ENCODE data around the gene NRP2.
A peak's percentile ranks its signal among the peaks of the same experiment; 100 is the strongest.

Gene NRP2

DNA sequence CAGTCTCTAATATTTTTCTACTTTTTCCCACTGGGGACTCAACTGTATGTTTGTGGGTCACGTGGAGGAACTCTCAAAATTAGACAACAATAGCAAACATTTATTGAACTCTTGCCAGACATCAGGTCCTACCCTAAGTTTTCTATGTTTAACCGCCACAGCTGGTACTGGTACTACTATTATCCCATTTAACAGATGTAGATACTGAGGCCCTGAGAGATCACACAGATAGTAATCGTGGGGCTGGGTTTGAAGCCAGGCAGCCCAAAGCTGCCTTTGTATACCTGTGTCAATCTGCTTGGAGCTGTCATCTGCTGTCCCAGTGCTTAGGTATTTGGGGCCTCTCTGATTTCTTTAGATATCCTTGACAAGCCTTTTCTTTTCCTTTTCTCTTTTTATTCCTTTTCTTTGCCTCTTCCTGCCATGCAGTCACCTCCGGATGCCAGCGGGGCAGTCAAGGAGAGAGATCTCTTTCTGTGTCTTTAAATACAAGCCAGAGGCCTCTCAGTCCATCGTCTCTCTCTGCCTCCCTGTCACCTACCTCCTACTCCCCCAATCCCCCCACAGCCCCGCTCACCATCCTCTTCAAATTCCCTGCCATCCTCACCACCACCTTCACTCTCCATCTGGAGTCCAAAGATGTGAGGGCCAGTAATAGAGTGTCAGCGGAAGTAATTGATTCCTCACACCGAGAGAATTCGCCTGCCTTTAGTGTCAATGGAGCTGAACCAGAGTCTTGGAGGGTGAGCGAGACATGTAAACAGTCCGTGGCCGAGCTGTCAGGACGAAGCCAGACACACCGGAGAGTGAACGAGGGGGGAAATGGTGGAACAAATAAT, 23.4 kb downstream of the NRP2 start:
- no peak for DNase-seq

DNA sequence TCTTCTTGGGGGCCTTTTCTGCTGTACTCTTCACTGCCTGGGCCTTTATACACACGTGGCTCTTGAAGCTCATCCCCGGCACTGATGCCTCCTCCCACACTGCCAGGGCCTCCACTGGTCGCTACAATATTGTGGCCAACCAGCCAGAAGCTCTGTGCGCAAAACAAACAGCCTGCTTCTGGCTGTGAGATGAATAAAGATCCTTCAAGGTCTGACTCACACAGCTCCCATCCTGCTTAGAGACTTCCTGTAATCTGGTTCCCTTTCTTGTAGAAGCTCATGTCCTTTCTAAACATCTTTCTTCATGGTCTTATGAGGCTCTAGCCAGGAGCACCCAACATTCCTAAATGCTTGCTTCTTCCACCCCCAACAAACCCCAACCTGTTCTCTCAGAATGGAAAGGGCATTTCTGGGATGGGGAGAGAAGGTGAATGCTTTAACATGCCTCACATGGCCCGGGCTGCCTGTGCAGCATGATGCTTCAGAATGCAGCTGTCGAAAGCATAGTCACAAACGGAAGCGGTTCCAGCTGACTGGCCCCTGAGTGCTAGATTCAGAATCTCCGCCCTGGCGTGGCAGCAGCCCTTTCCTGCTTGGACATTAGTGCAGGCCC, 24.6 kb downstream of the NRP2 start:
- peak in 16 of 56 donors; percentile 14 to 65 (median 26) for DNase-seq

DNA sequence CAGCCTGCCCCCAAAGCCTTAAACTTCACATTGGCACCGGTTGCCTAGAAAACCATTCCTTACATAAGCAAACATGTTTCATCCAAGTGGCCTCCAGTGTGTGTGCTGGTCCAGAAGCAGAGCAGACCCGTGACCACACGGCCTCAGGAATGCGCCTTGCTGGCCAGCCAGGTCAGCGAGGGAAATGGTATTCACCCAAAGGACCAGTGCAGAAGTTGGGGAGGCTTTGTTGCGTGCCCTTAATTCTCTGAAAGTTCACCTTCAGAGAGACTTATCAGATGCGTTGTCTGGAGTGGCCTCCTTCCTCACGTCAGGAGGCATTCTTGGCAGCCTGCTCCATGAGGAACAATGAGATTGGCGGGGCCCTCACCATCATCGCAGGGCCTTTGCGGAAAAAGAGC, 25.9 kb downstream of the NRP2 start:
- no peak for DNase-seq

DNA sequence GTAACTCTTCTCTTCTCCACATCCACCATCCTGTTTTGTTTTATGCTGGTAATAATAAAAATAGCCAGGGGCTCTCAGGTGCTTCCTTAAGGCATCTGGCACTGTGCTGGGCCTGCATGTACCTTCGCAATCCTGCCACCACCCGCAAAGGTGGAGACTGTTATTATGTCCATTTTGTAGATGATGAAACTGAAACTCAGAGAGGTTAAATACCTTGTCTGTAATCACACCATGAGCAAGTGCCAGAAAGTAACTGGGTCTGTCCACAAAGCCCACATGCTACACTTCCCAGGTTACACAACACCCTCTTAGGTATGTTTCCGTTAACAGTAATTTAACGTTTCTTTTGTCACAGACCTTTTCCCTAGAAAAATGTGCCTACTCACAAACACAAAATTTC, 27.0 kb downstream of the NRP2 start:
- no peak for DNase-seq

DNA sequence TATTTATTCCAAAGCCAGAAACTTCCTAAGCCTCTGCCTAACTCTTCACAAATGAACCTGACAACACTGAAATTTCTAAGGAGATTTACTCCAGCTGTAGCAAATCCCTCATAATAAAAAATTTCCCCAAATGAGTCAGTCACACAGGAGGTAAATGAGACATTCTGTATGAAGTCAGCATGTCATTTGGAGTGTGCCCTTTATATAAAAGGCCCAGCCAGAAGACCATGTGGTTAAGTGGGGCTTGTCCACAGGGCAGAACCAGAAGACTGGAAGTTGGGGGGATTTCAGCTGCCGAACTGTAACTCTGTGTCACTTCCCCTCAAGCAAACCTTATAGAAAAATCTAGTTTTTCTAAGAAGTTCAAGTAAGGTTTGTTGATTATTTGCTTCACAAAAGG, 30.2 kb downstream of the NRP2 start:
- no peak for DNase-seq

DNA sequence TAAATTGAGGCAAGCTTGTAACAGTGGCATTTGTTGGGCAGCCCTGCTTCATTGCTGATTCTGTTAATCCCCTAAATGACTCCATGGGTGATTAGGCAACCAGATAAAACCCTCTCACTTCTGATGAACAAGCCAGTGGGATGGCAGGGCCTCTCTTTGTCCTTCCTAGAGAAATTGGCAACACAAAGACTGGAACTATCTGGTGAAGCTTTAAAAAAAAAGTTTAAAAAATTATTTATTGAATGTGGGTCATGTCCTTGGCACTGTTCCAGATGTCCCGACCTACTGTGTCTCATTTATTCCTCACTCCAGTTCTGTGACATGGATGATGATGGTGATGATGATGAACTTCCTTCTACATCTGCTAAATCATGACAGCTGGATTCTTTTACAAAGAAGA, 30.8 kb downstream of the NRP2 start:
- no peak for DNase-seq

DNA sequence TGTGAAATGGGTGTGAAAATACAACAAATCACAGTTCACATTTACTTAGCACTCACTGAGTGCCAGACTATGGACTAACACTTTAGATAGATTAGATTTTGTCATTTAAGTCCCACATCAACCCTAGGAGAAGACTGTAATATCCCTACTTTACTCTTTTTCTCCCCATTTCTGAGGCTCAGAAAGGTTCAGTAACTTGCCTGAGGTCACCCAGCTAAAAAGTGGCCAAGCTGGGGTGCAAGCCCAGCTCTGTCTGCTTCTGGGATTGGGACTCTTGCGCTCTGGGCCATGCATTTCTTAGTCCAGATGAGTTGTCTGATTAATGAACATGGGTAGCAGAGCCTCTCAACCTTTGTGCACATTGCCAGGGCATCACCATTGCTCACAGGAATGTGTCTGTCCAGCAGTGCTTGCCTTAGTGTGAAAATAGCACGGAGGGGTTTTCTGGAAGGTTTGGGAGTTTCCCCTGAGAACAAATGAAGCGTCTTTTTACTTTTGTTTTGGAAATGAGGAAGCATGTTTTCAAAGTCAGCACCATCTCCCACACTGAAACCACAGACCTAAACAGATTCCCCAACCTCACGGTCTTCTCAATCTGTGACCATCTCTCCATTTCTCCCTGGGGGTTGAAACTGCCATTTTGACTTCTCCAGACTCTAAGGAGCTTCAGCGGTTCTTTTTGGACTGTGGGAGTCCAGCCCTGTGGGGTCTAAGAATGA, 31.9 kb downstream of the NRP2 start:
- DNase-seq = no peak

DNA sequence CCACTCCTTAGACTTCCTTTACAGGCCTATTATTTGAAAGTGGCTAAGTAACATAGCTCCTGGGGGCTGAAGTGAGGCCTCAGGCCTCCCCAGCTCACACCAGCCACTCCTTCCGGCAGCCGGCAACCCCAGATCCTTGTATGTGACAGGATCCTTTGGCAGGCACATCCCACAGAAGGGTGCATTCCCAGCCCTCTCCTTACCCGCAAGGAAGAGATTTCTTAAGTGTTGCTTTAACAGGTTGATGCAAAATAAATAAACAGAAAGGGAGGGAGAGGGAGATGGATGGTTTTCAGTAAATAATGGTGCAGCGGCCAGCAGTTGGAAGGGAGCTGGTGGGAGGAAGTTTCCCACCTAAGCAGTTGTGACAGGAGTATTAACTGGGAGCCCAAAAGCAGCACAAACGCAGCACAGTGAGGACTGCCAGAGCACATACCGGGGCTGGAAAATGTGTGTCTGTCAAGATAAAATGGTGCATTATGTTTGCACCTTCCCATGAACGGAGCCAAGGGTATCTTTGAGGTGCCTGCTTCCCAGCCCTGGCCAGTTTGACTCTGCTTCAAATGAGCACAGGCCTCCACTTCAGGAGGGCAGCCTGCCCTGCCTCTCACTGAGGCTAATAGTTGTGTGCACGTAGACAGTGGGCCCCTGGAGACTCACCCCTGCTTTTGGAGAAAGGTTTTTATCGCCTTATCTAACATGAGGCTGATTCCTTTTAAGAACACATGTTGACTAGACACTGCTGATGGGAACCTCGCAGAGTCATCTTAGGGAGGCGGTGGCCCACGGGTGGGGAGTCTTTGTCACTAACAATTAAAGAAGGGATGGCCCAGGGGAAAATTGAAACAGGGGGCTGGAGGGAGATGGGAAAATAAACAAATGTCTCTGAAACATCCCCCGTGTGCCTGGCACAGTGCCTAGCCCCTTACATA, 32.8 kb downstream of the NRP2 start:
- DNase-seq = no peak

DNA sequence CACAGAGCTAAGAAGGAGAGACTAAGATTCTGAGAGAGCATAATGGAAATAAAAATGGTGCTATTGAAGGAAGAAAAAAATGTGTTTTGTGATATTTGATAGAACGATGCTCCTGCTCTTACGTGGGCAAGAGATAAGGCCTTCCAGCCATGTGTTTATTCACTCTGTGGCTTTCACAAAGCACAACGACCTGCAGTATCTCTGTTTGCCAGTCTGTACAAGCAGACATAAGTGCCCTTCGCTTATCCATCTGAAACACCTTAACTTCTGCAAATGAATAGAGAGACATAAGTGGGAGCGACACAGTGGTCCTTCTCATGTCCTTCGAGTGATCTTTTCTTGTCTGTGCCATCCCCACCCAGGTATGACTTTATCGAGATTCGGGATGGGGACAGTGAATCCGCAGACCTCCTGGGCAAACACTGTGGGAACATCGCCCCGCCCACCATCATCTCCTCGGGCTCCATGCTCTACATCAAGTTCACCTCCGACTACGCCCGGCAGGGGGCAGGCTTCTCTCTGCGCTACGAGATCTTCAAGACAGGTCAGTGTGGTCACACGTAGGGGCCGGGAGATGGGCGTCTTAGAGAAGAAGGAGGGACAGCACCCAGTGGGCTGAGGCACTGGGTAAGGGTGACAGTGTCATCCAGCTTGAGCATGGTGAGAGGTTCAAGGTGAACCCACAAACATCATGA, 33.7 kb downstream of the NRP2 start:
- no peak for DNase-seq

DNA sequence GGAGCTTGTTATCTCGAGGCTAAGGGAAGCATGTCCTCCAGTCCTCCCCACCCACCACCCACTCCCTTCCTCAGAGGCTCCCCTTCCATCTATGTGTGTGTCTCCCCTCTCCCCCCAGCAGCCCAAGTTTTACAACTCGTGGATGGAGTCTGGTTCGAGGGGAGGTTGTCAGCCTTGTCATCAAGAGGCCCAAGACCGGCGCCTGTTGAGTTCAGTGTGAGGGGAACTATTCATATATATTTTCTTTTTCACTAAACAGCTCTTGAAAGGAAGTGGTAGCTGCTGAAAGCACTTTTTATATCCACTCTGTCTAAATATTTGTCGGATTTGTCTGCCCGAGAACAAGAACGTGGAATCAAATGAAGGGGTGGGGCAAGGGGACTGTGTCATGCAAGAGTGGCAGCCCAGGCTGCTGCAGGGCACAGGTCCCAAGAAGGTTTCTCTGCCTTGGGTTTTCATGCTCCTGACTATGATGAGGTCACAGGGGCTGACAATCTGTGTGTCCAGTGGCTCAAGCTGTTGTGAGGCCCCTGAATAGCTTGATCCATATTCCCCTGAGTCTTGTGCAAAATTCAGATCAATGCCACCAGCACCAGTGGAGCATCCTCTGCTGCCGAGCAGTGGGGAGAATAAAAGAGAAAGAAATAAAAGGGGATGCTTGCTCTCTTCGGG, 35.0 kb downstream of the NRP2 start:
- no peak for DNase-seq

DNA sequence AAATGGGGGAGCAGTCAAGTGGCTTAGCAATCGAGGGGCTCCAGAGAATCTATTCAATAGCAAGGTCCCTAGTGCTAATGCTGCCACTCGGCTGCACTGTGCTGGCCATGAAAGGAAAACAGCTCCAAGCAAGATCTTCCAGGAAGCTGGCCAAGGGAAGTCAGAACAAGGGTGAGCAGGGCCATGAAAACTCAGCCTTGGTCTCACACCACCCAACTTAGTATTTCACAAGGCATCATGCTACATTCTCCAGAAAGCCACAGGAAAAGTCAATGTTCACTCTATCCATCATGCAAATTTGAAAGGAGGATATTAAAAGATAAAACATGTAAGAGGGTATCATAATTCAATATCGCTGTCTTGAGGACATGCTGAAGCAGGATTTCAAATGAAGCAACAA, 35.7 kb downstream of the NRP2 start:
- DNase-seq = no peak

DNA sequence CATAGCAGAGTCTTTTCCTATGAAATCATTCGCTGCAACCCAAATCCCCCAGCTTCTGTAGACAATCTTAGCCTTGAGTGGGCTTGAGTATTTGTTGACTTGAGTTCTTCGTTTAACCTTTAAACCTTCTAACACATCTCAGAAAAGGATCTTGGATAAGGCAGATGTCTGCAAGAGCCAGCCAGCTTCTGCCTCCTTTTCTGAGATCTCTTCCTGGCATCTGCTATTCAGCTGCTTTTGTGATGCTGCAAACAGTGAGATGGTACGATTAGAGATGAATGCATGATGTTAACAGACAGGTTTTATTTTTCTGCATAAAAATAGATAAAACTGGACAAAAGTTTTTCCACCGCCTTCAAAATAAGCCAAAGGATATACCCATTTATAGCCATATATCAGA, 37.5 kb downstream of the NRP2 start:
- no peak for DNase-seq

DNA sequence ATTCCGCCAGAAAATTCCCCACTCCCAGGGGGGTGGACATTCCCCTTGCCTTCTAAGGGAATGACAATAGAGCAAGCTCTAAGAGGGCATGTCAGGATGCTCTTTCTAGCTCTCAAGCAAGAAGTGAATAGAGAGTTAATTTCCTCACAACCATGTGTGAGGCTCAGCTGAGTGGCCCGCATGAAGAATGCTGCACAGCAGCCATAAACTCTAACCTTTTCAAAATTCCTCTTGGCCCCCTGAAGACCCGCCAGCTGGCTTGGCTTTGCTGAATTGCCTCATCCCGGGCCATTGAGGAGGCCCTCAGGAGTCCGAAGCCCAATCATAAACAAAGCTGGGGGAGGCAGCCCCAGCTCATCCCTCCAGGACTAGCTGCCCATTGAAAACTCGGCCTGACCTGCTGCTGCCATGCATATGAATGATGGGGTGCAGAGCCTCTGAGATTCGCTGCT, 38.2 kb downstream of the NRP2 start:
- DNase-seq = no peak

DNA sequence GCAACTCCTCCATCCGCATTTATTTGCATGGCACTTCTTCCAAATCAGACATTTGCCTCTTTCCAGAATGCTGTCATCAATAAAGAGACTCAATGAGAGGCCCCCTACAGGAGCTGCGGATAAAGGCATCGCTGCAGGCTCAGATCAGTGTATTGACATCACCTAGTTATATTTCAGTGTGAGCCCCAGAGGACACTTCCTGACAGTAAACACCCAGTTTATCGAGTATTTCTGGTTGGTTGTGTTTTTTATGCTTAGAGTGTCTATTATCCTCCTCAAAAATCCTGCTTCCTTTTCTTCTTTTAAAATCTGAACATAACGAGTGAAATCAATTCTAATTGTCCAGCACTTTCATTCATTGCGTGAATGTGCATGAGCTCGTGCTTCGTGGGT, 38.8 kb downstream of the NRP2 start:
- DNase-seq = peak in 5 of 56 donors; percentile 11 to 24 (median 15)

DNA sequence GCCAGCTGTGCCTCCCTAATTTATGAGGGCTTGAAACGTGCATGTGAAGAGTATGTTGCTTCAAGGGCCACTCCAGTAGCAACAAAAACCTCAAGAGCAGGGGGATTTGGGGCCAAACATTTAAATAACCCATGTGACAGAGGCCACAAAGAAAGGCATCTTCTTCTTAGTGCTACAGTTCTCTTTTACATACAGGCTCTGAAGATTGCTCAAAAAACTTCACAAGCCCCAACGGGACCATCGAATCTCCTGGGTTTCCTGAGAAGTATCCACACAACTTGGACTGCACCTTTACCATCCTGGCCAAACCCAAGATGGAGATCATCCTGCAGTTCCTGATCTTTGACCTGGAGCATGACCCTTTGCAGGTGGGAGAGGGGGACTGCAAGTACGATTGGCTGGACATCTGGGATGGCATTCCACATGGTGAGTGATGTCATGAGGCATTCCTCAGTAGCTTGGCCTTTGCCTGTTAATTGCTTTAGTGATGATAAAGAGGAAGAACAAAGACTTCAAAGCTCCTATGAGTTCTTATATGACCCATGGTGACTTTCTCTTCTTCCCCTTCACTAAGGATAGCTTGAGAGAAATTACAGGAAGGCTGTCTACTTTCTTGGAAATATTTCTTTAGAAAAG, 40.1 kb downstream of the NRP2 start:
- no peak for DNase-seq

DNA sequence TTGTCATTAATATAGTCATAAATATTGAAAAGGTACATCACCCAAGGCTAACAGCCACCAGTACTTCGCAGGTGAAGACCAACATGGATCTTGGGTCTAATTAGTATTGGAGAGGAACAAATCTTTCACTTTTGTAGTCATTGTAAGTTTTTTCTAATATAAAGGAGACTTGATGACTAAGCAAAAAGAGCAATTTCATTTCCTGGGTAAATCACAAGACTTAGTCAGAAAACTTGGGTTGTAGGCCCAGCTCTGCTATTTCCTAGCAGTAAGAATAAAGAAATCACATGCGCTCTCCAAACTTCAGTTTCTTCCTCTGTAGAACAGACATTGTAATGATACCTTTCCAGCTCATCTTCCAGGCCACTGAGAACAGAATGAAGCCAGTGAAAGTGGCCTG, 40.9 kb downstream of the NRP2 start:
- DNase-seq = no peak

DNA sequence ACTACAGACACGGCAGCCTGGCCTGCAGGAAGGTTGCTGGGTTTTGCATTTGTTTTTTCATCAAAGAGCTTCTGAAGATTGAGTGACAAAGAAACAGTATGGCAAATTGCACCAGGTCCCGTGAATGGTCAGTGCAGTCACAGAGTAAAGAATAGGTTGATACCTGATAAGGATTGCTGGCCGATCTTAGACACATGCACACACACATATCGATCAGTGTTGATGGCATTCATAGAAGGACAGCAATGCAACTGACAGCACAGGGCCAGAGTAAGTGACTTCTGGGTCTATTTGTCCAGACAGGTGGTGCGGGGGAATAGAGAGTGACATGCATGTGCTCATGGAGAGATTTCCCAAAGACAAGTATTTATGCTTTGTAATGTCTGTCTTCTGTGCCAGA, 42.8 kb downstream of the NRP2 start:
- DNase-seq = no peak

DNA sequence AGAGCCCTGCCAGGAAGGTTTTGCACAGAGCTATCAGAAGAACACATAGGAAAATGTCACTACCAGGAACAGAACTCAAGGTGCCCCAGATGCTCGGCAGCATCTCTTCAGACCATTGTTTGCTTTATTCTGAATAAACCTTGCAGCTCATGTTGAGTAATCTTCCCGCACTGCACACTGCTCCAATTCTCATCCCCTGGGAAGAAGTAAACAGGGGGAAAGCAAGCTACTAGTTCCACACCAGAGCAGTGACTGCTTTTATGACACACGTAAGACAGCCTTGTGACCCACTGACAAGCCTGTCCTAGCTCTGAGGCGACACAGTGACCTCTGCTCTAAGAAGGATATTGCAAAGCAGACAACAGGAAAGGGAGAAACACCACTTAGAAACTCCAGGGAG, 44.2 kb downstream of the NRP2 start:
- DNase-seq = no peak

DNA sequence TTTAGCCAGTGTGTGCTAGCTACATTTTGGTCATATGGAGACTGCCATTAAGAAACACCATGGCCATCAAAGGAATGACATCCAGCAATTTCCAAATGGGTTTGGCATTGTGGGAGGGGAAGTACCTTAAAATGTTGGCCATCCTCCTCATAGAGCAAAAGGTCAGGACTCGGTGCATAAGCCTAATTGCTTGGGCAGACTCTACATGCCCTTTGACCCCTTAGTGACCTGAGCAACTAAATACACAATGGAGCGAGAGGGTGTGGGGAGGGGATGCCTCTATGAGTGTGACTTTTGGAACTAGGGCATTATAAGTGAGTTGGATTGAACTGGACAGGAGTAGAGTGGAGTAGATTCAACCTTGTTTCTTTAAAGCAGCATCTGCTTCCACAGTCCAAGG, 44.9 kb downstream of the NRP2 start:
- DNase-seq = no peak

DNA sequence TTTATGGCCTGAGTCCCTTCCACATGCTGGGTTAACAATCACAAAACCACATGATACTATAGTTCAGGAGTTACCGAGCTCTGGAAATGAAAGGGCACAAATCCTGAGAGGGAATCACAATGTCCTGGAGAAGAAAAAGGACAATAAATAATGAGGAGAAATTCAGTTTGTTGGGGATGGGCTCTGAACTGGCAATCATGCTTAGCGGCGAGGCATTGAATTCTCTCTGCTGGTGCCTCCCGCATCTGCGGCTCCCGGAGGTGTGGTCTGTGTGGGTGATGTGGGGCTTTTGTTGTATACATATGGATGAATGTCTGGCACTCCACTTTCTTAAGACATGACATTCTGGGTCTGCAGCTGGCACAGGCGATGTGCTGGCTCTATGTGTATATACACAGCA, 46.1 kb downstream of the NRP2 start:
- DNase-seq = no peak

Data from nucleus accumbens (tissue), 56 donors.